Measurements from ENCODE around the gene PEAK1.

Gene PEAK1

DNA sequence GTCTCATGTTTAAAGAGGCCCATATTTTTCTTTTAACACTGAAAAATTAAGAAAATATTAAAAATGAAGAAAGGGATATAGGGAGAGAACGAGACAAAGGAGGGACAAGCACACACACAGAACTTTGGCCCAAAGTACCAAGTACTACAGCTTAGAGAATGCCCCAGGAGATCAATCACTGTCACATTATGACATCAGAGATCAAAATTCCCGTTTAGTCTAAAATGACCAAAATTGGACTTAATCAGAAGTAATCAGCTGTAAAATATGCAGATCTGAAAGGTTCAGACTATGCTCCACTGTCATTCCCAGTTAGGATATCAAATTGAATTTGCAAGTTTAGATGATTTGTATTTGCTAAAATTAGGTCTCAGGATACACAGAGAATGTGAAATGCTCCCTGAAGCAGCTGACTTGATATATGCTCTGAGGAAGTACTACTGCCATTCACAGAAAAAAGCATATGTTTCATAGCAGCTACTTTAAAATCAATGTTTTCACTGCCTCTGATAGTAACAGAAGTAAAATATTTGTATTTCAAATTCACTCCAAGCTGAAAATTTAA lies 123.0 kb downstream of the PEAK1 start:
- TF ChIP-seq ZNF70 (CRISPR knock-in tag; IDR thresholded peaks at IDR 0.05) (no peak), ISL1 (CRISPR knock-in tag; IDR thresholded peaks at IDR 0.05) (0 out of 2 replicates have a peak, but pooled peaks have one; percentile 6), PPARA (CRISPR knock-in tag; IDR thresholded peaks at IDR 0.05; ENCODE audit: borderline replicate concordance) (no peak), OSR1 (CRISPR knock-in tag; IDR thresholded peaks at IDR 0.05) (no peak)
- TF ChIP-seq, protein P1, sequence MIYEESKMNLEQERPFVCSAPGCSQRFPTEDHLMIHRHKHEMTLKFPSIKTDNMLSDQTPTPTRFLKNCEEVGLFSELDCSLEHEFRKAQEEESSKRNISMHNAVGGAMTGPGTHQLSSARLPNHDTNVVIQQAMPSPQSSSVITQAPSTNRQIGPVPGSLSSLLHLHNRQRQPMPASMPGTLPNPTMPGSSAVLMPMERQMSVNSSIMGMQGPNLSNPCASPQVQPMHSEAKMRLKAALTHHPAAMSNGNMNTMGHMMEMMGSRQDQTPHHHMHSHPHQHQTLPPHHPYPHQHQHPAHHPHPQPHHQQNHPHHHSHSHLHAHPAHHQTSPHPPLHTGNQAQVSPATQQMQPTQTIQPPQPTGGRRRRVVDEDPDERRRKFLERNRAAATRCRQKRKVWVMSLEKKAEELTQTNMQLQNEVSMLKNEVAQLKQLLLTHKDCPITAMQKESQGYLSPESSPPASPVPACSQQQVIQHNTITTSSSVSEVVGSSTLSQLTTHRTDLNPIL (CRISPR knock-in tag; IDR thresholded peaks at IDR 0.05; ENCODE audit: low read depth) = no peak
- ATAC-seq = peak; percentile 71

DNA sequence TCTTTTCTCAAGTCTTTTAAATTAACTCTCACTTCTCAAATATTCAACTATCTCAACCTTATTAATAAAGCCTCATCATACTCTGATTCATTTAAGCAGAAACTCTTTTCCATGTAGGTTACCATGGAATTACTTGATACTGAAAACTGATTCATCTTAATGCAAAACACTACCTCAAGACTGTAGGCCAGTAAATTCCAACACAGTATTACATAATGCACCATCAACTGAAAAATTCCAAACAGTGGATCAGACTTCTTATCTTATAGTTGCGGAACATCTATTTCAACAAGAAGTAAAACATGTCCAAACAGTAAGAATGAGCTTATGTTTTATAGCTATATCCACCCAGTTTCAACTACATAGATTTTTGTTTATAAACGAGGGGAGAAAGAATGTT lies 124.5 kb downstream of the PEAK1 start:
- no peak for TF ChIP-seq ZNF70 (CRISPR knock-in tag; IDR thresholded peaks at IDR 0.05)
- TF ChIP-seq ISL1 (CRISPR knock-in tag; IDR thresholded peaks at IDR 0.05) = peak; percentile 31; the same call in 1 of the 2 replicates
- ATAC-seq = peak; percentile 54

DNA sequence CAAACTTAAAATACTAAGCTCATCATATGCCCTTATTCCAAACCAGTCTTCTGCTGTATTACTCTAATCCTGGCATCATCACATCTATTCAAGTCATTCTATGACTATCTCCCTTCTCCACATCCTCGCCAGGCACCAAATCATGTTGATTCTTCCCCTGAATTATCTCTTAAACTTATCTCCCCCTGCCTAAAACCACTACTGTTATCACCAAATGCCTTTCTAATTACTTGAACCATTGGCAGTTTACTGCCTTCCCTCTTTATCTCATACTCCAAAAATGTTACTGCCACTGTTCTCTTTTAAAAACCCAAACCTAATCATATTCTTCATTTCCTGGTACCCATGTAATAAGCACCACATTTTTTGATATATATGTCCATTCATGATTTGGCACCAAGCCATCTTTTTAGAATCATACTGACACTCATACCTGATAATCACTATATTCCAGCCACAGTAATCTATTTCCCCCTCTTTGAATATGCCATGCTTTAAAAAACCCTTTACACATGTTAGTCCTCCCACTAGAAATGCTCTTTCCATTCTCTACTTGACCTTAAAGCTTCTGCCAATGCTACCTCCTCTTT lies 126.8 kb downstream of the PEAK1 start:
- TF ChIP-seq TOX (CRISPR knock-in tag; IDR thresholded peaks at IDR 0.05; ENCODE audit: borderline replicate concordance) (no peak), ISL1 (CRISPR knock-in tag; IDR thresholded peaks at IDR 0.05) (peak; percentile 51), ZNF8 (CRISPR knock-in tag; IDR thresholded peaks at IDR 0.05) (no peak), RARB (CRISPR knock-in tag; IDR thresholded peaks at IDR 0.05) (no peak)
- TF ChIP-seq, protein P2, sequence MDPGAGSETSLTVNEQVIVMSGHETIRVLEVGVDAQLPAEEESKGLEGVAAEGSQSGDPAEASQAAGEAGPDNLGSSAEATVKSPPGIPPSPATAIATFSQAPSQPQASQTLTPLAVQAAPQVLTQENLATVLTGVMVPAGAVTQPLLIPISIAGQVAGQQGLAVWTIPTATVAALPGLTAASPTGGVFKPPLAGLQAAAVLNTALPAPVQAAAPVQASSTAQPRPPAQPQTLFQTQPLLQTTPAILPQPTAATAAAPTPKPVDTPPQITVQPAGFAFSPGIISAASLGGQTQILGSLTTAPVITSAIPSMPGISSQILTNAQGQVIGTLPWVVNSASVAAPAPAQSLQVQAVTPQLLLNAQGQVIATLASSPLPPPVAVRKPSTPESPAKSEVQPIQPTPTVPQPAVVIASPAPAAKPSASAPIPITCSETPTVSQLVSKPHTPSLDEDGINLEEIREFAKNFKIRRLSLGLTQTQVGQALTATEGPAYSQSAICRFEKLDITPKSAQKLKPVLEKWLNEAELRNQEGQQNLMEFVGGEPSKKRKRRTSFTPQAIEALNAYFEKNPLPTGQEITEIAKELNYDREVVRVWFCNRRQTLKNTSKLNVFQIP (CRISPR knock-in tag; IDR thresholded peaks at IDR 0.05; ENCODE audit: borderline replicate concordance, low read depth) = no peak
- TF ChIP-seq, protein P1 (CRISPR knock-in tag; IDR thresholded peaks at IDR 0.05; ENCODE audit: low read depth) = 0 out of 2 replicates have a peak, but pooled peaks have one; percentile 14
- ATAC-seq = no peak

DNA sequence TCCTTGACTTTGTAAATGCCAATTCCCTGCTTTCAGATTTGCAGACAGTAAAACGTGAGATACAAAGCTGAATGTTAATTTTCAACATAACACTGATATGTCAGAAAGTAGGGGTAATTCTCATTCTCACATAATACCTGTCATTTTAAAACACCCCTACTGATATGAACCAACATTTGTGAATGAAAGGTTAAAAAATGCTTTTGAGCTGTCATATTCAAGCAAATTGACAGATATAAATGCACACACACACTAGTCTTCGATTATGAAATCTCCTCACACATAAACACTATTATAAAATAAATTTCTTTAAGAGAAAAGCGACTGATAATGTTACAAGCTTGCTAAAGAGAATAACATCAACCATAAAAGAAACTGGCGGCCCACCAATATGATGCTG lies 128.8 kb downstream of the PEAK1 start:
- TF ChIP-seq PPARA (CRISPR knock-in tag; IDR thresholded peaks at IDR 0.05; ENCODE audit: borderline replicate concordance) = no peak
- TF ChIP-seq SNAI2 (CRISPR knock-in tag; IDR thresholded peaks at IDR 0.05) = no peak
- TF ChIP-seq, protein P1 (CRISPR knock-in tag; IDR thresholded peaks at IDR 0.05; ENCODE audit: low read depth) = no peak
- TF ChIP-seq ISL1 (CRISPR knock-in tag; IDR thresholded peaks at IDR 0.05) = no peak
- no peak for TF ChIP-seq RARB (CRISPR knock-in tag; IDR thresholded peaks at IDR 0.05)
- TF ChIP-seq ZFP3 (CRISPR knock-in tag; IDR thresholded peaks at IDR 0.05) = no peak
- no peak for TF ChIP-seq ARNTL (CRISPR knock-in tag; IDR thresholded peaks at IDR 0.05; ENCODE audit: borderline replicate concordance, low read depth)
- no peak for TF ChIP-seq ZNF565 (CRISPR knock-in tag; conservative IDR thresholded peaks at IDR 0.05; ENCODE audit: low read depth)
- TF ChIP-seq, protein P3, sequence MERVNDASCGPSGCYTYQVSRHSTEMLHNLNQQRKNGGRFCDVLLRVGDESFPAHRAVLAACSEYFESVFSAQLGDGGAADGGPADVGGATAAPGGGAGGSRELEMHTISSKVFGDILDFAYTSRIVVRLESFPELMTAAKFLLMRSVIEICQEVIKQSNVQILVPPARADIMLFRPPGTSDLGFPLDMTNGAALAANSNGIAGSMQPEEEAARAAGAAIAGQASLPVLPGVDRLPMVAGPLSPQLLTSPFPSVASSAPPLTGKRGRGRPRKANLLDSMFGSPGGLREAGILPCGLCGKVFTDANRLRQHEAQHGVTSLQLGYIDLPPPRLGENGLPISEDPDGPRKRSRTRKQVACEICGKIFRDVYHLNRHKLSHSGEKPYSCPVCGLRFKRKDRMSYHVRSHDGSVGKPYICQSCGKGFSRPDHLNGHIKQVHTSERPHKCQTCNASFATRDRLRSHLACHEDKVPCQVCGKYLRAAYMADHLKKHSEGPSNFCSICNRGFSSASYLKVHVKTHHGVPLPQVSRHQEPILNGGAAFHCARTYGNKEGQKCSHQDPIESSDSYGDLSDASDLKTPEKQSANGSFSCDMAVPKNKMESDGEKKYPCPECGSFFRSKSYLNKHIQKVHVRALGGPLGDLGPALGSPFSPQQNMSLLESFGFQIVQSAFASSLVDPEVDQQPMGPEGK (CRISPR knock-in tag; IDR thresholded peaks at IDR 0.05; ENCODE audit: borderline replicate concordance) = no peak
- TF ChIP-seq ESRRG (CRISPR knock-in tag; IDR thresholded peaks at IDR 0.05) = no peak
- no peak for TF ChIP-seq ZNF8 (CRISPR knock-in tag; IDR thresholded peaks at IDR 0.05)
- TF ChIP-seq BACH2 (CRISPR knock-in tag; IDR thresholded peaks at IDR 0.05; ENCODE audit: borderline replicate concordance) = no peak
- TF ChIP-seq ZFP30 (CRISPR knock-in tag; IDR thresholded peaks at IDR 0.05) = no peak
- no peak for TF ChIP-seq OSR1 (CRISPR knock-in tag; IDR thresholded peaks at IDR 0.05)
- TF ChIP-seq ZC3H10 (CRISPR knock-in tag; IDR thresholded peaks at IDR 0.05) = no peak
- TF ChIP-seq CSDC2 (CRISPR knock-in tag; IDR thresholded peaks at IDR 0.05) = no peak
- no peak for TF ChIP-seq GLIS3 (CRISPR knock-in tag; IDR thresholded peaks at IDR 0.05)
- TF ChIP-seq, protein P2 (CRISPR knock-in tag; IDR thresholded peaks at IDR 0.05; ENCODE audit: borderline replicate concordance, low read depth) = no peak
- no peak for TF ChIP-seq TCF4 (CRISPR knock-in tag; IDR thresholded peaks at IDR 0.05; ENCODE audit: borderline replicate concordance)
- TF ChIP-seq ZNF70 (CRISPR knock-in tag; IDR thresholded peaks at IDR 0.05) = no peak
- no peak for ATAC-seq

Measured in SK-N-SH treated with all-trans-retinoic acid at 6 μM for 48 hours (cell line).